ENCODE results near the gene MDP1. TPM values are rescaled to one million over a fixed set of nuclear protein-coding genes. Genes with fewer than 3 reads are reported as not detected.

MDP1 gene
- total and polyA plus RNA-seq, 2 of the 8 experiments (the other 6 are each of a cell fraction or from before 2014, with no cell fraction given): 17.7 to 32.2 TPM

DNA sequence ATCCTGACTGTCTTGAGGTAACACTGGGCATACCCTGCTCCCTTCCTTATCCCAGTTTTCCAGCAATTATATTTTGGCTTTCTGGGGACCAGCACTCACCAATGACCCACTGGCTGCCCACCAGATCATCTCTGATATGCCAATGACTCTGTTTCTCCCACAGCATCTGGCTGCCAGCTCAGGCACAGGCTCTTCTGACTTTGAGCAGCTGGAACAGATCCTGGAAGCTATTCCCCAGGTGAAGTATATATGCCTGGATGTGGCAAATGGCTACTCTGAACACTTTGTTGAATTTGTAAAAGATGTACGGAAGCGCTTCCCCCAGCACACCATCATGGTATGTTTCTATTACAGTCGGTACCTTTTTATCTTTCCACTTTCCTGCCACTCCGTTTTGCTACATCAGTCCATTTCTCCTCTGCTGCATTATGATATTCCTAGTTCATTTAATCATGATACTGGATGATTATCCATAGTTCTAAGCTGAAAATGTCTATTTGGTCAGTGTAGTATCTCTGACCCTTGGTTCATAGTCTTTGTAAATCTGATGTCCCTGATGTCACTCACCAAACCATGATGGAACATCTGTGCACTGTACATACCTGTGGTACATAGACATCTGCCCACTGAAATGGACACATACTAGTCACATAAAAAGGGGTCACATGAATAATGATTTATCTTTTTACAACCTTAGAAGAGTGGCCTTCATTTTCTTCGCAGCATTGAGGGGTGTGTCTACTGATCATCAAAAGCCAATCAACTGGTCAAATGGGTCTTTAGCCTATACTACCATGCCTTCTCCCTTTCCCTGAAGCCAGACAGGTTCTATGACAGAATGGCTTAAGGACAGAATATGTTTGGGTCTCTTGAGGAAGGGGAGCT is 20.2 kb upstream of the MDP1 start:
- CTCF ChIA-PET (ENCODE audit: partially characterized antibody): interaction anchor here (1.3 to 1.9 kb wide), 6 partner anchors 20 to 96 kb away, joined by 3 to 8 read pairs (median 6); partner anchors contain the start of gene MDP1
- TF ChIP-seq YY1 (IDR thresholded peaks at IDR 0.05; ENCODE audit: low read depth, low read length): no peak
- TF ChIP-seq JUND (IDR thresholded peaks at IDR 0.05; ENCODE audit: low read length): no peak
- TF ChIP-seq GABPA (IDR thresholded peaks at IDR 0.05; ENCODE audit: borderline replicate concordance, insufficient read depth, low read length): no peak
- TF ChIP-seq SIX5 (IDR thresholded peaks at IDR 0.05; ENCODE audit: low read depth, low read length): no peak
- TF ChIP-seq RXRA (IDR thresholded peaks at IDR 0.05; ENCODE audit: insufficient read depth, low read depth, low read length): no peak

More for the DNA sequence above, 20.2 kb upstream of the MDP1 start:
- no peak overlapping the region for H4K8ac ChIP-seq (ENCODE audit: extremely low read depth, insufficient read depth, low read length)
- H3K4me1 ChIP-seq (replicated peaks in 1 of 4; ENCODE audit: control insufficient read depth in 3 of 4, insufficient read depth in 4 of 4, low read length in 3 of 4): peaks cover 2 to 14% (median 4%) of the 10 kb centered on the region in 4 experiments; a peak in 5 of 7 replicates
- no peak overlapping the region; a peak in 1 of 7 replicates for H3K9ac ChIP-seq (replicated peaks in 1 of 4; ENCODE audit: extremely low read depth in 1 of 4, low read depth in 3 of 4, low read length in 3 of 4)
- H2BK5ac ChIP-seq (ENCODE audit: low read depth, low read length): no peak overlapping the region
- no peak overlapping the region for H2AK5ac ChIP-seq (ENCODE audit: low read depth, low read length)
- H2BK15ac ChIP-seq (ENCODE audit: low read length): no peak overlapping the region
- H2AFZ ChIP-seq (ENCODE audit: low read length): no peak overlapping the region
- no peak overlapping the region for H3K23ac ChIP-seq (ENCODE audit: insufficient read length)
- DNase-seq (ENCODE audit: low read depth in 1 of 2, low spot score in 2 of 2) (no peak), FAIRE-seq (no peak)
- peaks cover 11% of the 10 kb centered on the region for H3K23me2 ChIP-seq (ENCODE audit: low read depth, low read length)
- H3K79me2 ChIP-seq (ENCODE audit: control insufficient read depth in 1 of 2, insufficient read depth in 2 of 2, low read length in 2 of 2): peaks cover under 1 to 22% of the 10 kb centered on the region in 2 experiments; a peak in 3 of 4 replicates
- H3K27me3 ChIP-seq (replicated peaks in 1 of 4; ENCODE audit: control insufficient read depth in 3 of 4, extremely low read depth in 1 of 4, insufficient read depth in 3 of 4, low read length in 3 of 4): no peaks in the 10 kb centered on the region; a peak in 1 of 7 replicates
- H4K5ac ChIP-seq (ENCODE audit: insufficient read length, low read depth, low read length): no peak overlapping the region
- no peak overlapping the region for H3K18ac ChIP-seq (ENCODE audit: extremely low read depth, low read length)
- no peaks in the 10 kb centered on the region for H3K9me3 ChIP-seq (ENCODE audit: insufficient read depth in 2 of 2, low read depth in 1 of 2, low read length in 1 of 2)
- H2BK120ac ChIP-seq (replicated peaks; ENCODE audit: low read depth, low read length): no peak overlapping the region
- no peak overlapping the region for H3K56ac ChIP-seq (replicated peaks; ENCODE audit: insufficient read length, low read depth, low read length)
- no peak overlapping the region for H3K4me3 ChIP-seq (ENCODE audit: extremely low read depth in 1 of 4, insufficient read depth in 2 of 4, low read depth in 3 of 4, low read length in 4 of 4)
- H2BK20ac ChIP-seq (ENCODE audit: low read length): no peak overlapping the region
- no peaks in the 10 kb centered on the region; the same call in none of the 2 replicates for H3K79me1 ChIP-seq (ENCODE audit: low read depth, low read length)
- H3K27ac ChIP-seq (ENCODE audit: low read depth, low read length): no peak overlapping the region
- no peak overlapping the region for H3K4me2 ChIP-seq (ENCODE audit: insufficient read depth in 1 of 2, low read depth in 2 of 2, low read length in 2 of 2)
- H3K4ac ChIP-seq (replicated peaks; ENCODE audit: insufficient read length, low read depth, low read length): no peak overlapping the region
- 86% methylated on average over 5 of the region's 5 CpGs; no CpG with 5 or more reads in 1 of the 2 experiments for WGBS, 2 experiments (ENCODE audit: extremely low coverage in 1 of 2, insufficient coverage in 1 of 2, insufficient read length in 1 of 2, insufficient replicate concordance in 2 of 2, low coverage in 1 of 2, low lambda C conversion rate in 2 of 2, missing lambda C conversion rate in 1 of 2)
- no peak overlapping the region for H3K14ac ChIP-seq (ENCODE audit: insufficient read length)
- peaks cover 3 to 14% of the 10 kb centered on the region in 2 experiments for H4K20me1 ChIP-seq (replicated peaks in 1 of 2; ENCODE audit: control insufficient read depth in 1 of 2, insufficient read depth in 2 of 2, low read length in 2 of 2)
- POLR2A ChIA-PET (ENCODE audit: partially characterized antibody): interaction anchor here (0.7 to 5.1 kb wide), 8 partner anchors 10 to 1141 kb away, joined by 3 to 19 read pairs (median 4); partner anchors contain the start of genes ACIN1, C14orf119, MDP1 and RABGGTA
- H3K36me3 ChIP-seq (ENCODE audit: control insufficient read depth in 2 of 4, insufficient read depth in 4 of 4, low read length in 3 of 4): peaks cover 18 to 58% (median 48%) of the 10 kb centered on the region in 4 experiments
- H4K91ac ChIP-seq (replicated peaks; ENCODE audit: insufficient read length, low read length): no peak overlapping the region
- no peak overlapping the region for H2BK12ac ChIP-seq (ENCODE audit: low read depth, low read length)

All from H1 (cell line).